ENCODE results near the gene ARSA.

DNA sequence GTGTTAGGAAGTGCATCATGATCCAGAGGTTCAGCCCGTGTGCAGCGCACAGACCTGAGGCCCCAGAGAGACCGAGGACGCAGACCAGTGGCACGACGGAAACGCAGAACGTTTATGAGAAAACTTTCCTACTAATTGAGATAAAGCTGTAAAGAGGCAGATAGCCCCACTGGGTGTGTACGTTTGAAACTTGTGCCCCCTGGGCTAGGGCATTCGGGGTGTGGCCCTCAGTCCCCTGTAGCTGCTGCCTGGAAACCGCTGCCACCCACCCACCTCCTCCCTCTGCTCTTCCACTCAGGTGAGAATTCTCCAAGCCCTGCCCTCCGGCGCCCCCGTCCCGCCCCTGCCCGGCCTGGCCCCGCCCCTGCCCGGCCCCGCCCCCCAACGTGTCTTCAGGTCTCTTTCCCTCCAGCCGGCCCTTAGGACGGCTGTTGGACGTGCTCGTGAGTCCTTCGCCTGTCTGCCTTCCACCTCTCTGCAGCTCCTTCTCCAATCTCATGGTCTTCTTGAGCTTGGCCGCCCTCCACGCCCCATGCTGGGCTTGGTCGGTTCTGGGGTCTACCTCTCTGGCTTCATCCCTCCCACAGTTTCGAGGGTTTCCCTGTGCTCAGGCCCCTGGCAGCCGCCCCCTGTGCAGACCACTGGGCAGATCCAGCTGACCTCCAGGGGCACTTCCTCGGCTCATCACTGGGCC, 15.3 kb downstream of the ARSA start:
- TF ChIP-seq, protein P1, sequence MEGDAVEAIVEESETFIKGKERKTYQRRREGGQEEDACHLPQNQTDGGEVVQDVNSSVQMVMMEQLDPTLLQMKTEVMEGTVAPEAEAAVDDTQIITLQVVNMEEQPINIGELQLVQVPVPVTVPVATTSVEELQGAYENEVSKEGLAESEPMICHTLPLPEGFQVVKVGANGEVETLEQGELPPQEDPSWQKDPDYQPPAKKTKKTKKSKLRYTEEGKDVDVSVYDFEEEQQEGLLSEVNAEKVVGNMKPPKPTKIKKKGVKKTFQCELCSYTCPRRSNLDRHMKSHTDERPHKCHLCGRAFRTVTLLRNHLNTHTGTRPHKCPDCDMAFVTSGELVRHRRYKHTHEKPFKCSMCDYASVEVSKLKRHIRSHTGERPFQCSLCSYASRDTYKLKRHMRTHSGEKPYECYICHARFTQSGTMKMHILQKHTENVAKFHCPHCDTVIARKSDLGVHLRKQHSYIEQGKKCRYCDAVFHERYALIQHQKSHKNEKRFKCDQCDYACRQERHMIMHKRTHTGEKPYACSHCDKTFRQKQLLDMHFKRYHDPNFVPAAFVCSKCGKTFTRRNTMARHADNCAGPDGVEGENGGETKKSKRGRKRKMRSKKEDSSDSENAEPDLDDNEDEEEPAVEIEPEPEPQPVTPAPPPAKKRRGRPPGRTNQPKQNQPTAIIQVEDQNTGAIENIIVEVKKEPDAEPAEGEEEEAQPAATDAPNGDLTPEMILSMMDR (IDR thresholded peaks at IDR 0.05) = no peak
- no peak for TF ChIP-seq POLR2A (IDR thresholded peaks at IDR 0.05)

All from transverse colon (tissue), 3 donors.